Skeletal muscle tissue (tissue), 4 donors: ENCODE measurements around the gene GZMA. TPM values are rescaled to one million over a fixed set of nuclear protein-coding genes. Genes with fewer than 3 reads are reported as not detected.

ENCODE experiments used
- H3K27ac ChIP-seq: one replicate; pipeline ENCODE4 v1.7.0; 2013; ENCODE audit warnings: mild to moderate bottlenecking, low read depth, low read length, inconsistent platforms
- H3K27me3 ChIP-seq, 3 donors: one replicate each; pipeline ENCODE4 v1.7.0; 2013; ENCODE audit warnings: low read length in 3 of 3; ENCODE audit not compliant: control insufficient read depth in 3 of 3, insufficient read depth in 3 of 3
- H3K36me3 ChIP-seq, 3 donors: one replicate each; pipeline ENCODE4 v1.7.0; 2013; ENCODE audit warnings: low read length in 3 of 3; ENCODE audit not compliant: control insufficient read depth in 3 of 3, insufficient read depth in 3 of 3
- H3K4me1 ChIP-seq, 3 donors: one replicate each; pipeline ENCODE4 v1.7.0; 2013; ENCODE audit warnings: low read length in 3 of 3, mild to moderate bottlenecking in 3 of 3; ENCODE audit not compliant: control insufficient read depth in 3 of 3, insufficient read depth in 3 of 3
- H3K4me3 ChIP-seq, 3 donors: one replicate each; pipeline ENCODE4 v1.7.0; 2013; ENCODE audit warnings: low read length in 3 of 3
- H3K9ac ChIP-seq, 3 donors: one replicate each; pipeline ENCODE4 v1.7.0; 2013; ENCODE audit warnings: low read length in 3 of 3, mild to moderate bottlenecking in 3 of 3, moderate library complexity in 2 of 3, low read depth in 1 of 3
- H3K9me3 ChIP-seq, 3 donors: one replicate each; pipeline ENCODE4 v1.7.0; 2013; ENCODE audit warnings: low read length in 3 of 3; ENCODE audit not compliant: control insufficient read depth in 3 of 3
- total RNA-seq: library from RNA; depleted of rRNA; stranded (reverse); fragments of >200 nt; gene quantifications from one replicate; pipeline ENCODE4 v1.2.3, GENCODE V29; 2014
- donor health status: Osteomylitis.

Gene GZMA
- total RNA-seq, 1 donor from 2014 or later: 0.52 TPM

GRCh38 chr5:55143624-55144023, 41.2 kb downstream of the GZMA start:
- H3K4me1 ChIP-seq: no peaks in the 10 kb centered on the region
- H3K4me3 ChIP-seq: no peak overlapping the region
- no peak overlapping the region for H3K9ac ChIP-seq
- no peaks in the 10 kb centered on the region for H3K36me3 ChIP-seq
- H3K27ac ChIP-seq: no peak overlapping the region
- peaks cover 0 to 3% (median 0%) of the 10 kb centered on the region in 3 donors for H3K27me3 ChIP-seq
- no peaks in the 10 kb centered on the region for H3K9me3 ChIP-seq

GRCh38 chr5:55146080-55146479, 43.6 kb downstream of the GZMA start:
- Histone ChIP-seq H3K9me3 (no peaks in the 10 kb centered on the region), H3K4me1 (no peaks in the 10 kb centered on the region), H3K4me3 (no peak overlapping the region), H3K27ac (no peak overlapping the region), H3K27me3 (peaks cover 0 to 5% (median 3%) of the 10 kb centered on the region in 3 donors), H3K36me3 (no peaks in the 10 kb centered on the region), H3K9ac (no peak overlapping the region)

- no peaks in the 10 kb centered on the region for H3K36me3 ChIP-seq
- no peak overlapping the region for H3K4me3 ChIP-seq
- no peaks in the 10 kb centered on the region for H3K9me3 ChIP-seq
- no peaks in the 10 kb centered on the region for H3K4me1 ChIP-seq
- no peak overlapping the region for H3K27ac ChIP-seq
- no peak overlapping the region for H3K9ac ChIP-seq
- peaks cover 0 to 5% (median 3%) of the 10 kb centered on the region in 3 donors for H3K27me3 ChIP-seq
Measured at GRCh38 chr5:55146543-55147151, 44.2 kb downstream of the GZMA start.

GRCh38 chr5:55149308-55149795, 46.9 kb downstream of the GZMA start:
- H3K9me3 ChIP-seq: no peaks in the 10 kb centered on the region
- H3K4me3 ChIP-seq: no peak overlapping the region
- no peaks in the 10 kb centered on the region for H3K36me3 ChIP-seq
- no peaks in the 10 kb centered on the region for H3K4me1 ChIP-seq
- H3K27ac ChIP-seq: no peak overlapping the region
- H3K9ac ChIP-seq: no peak overlapping the region
- peaks cover 0 to 8% (median 8%) of the 10 kb centered on the region in 3 donors for H3K27me3 ChIP-seq

- H3K27me3 ChIP-seq: peaks cover 0 to 13% (median 12%) of the 10 kb centered on the region in 3 donors
- H3K4me3 ChIP-seq: no peak overlapping the region
Measured at GRCh38 chr5:55151923-55152842, 49.7 kb downstream of the GZMA start.

GRCh38 chr5:55154873-55155272, 52.4 kb downstream of the GZMA start:
- H3K9me3 ChIP-seq: no peaks in the 10 kb centered on the region
- no peak overlapping the region for H3K27ac ChIP-seq
- H3K4me3 ChIP-seq: no peak overlapping the region
- H3K36me3 ChIP-seq: no peaks in the 10 kb centered on the region
- H3K27me3 ChIP-seq: peaks cover 0 to 19% (median 7%) of the 10 kb centered on the region in 3 donors
- H3K9ac ChIP-seq: no peak overlapping the region
- H3K4me1 ChIP-seq: no peaks in the 10 kb centered on the region

More at GRCh38 chr5:55151923-55152842, 49.7 kb downstream of the GZMA start:
- Histone ChIP-seq H3K9me3 (no peaks in the 10 kb centered on the region), H3K9ac (no peak overlapping the region), H3K36me3 (no peaks in the 10 kb centered on the region), H3K4me1 (no peaks in the 10 kb centered on the region), H3K27ac (no peak overlapping the region)

Other genes starting within 250 kb of the GZMA start
- 0.52 TPM for gene ESM1, start 117.1 kb upstream of the GZMA start, total RNA-seq
- gene GZMK, start 78.4 kb upstream of the GZMA start, total RNA-seq: not detected
- 23.5 TPM for gene GPX8, start 57.5 kb downstream of the GZMA start, total RNA-seq
- not detected for gene CDC20B, start 70.5 kb downstream of the GZMA start, total RNA-seq
- gene MCIDAS, start 124.7 kb downstream of the GZMA start, total RNA-seq: not detected
- not detected for gene CCNO, start 131.0 kb downstream of the GZMA start, total RNA-seq
- gene DHX29, start 205.0 kb downstream of the GZMA start, total RNA-seq: 20.4 TPM
- 85.1 TPM for gene MTREX, start 205.3 kb downstream of the GZMA start, total RNA-seq